K562 (cell line): ENCODE data around the gene NT5DC2. TPM values are rescaled to one million over a fixed set of nuclear protein-coding genes. Genes with fewer than 3 reads are reported as not detected.

Experiments
- BRD4 ChIP-seq: fragments of 200-600 bp; sonication (generic); IDR thresholded peaks from 2 replicates; pipeline ENCODE4 v1.6.1; 2017; ENCODE audit warnings: inconsistent platforms
- BRD9 ChIP-seq: fragments of 450-650 bp; IDR thresholded peaks from 2 replicates; pipeline ENCODE4 v1.6.1; 2018; ENCODE audit warnings: low read depth; ENCODE audit not compliant: partially characterized antibody
- EWSR1 ChIP-seq: fragments of 450-650 bp; IDR thresholded peaks from 2 replicates; pipeline ENCODE4 v1.6.1; 2018; ENCODE audit warnings: borderline replicate concordance, mild to moderate bottlenecking, low read depth, moderate library complexity; ENCODE audit not compliant: partially characterized antibody
- FOSL1 ChIP-seq: fragments of 200-800 bp; sonication (Bioruptor generic); conservative IDR thresholded peaks from 2 replicates; pipeline ENCODE4 v1.6.1; 2016; ENCODE audit warnings: missing genetic modification characterization, missing compliant biosample characterization
- HSF4 ChIP-seq: fragments of 250-450 bp; sonication (Bioruptor Pico); IDR thresholded peaks from 2 replicates; pipeline ENCODE4 v2.1.2; 2022; ENCODE audit warnings: mild to moderate bottlenecking, moderate library complexity, borderline replicate concordance
- KDM4B ChIP-seq, 2 experiments: fragments of 450-650 bp in 1 of 2; sonication (generic) in 1 of 2; IDR thresholded peaks; 2 replicates each; pipeline ENCODE4 v1.6.1; 2016 to 2017; ENCODE audit warnings: borderline replicate concordance in 2 of 2, antibody characterized with exemption in 1 of 2, low read depth in 1 of 2, mild to moderate bottlenecking in 1 of 2
- PCBP2 ChIP-seq: fragments of 200-400 bp; formaldehyde crosslinking; IDR thresholded peaks from 2 replicates; pipeline ENCODE4 v1.6.1; 2018; ENCODE audit warnings: low read length, low read depth, mild to moderate bottlenecking, moderate library complexity; ENCODE audit not compliant: poor library complexity, severe bottlenecking
- polyA plus RNA-seq, 8 experiments: library from polyadenylated mRNA; depleted of rRNA in 4 of 8; stranded (reverse) in 5 of 8; unstranded in 3 of 8; fragments of >200 nt; fragmentation: Nextera tagmentation in 2 of 8; fragmentation: Illumina TruSeq in 1 of 8; extraction: Ambion mirVana in 2 of 8; extraction: Trizol in 1 of 8; gene quantifications; 2 replicates each; pipeline versions ENCODE4 v1.2.1 to v1.2.3, GENCODE V29; 2011 to 2014; ENCODE audit warnings: inconsistent platforms in 1 of 8, missing spikeins in 1 of 8
- total RNA-seq, 7 experiments: library from RNA; depleted of rRNA in 6 of 7; stranded (reverse); fragments of >200 nt in 6 of 7; fragmentation: Illumina TruSeq in 2 of 7; extraction: Trizol in 2 of 7; gene quantifications; 2 replicates each; pipeline versions ENCODE4 v1.2.1 to v1.2.3, GENCODE V29; 2011 to 2021; ENCODE audit warnings: low replicate concordance in 1 of 7
- TF ChIP-seq, protein P1 (sequence below): fragments of 250-450 bp; sonication (Bioruptor Pico); IDR thresholded peaks from 2 replicates; pipeline ENCODE4 v1.9.0; 2021; ENCODE audit warnings: mild to moderate bottlenecking, inconsistent platforms
- TF ChIP-seq, protein P2 (sequence below), 2 experiments: fragments of 450-650 bp in 1 of 2; sonication (generic) in 1 of 2; formaldehyde crosslinking in 1 of 2; IDR thresholded peaks; 2 replicates each; pipeline versions ENCODE4 v1.7.1 to v1.9.0; 2016 to 2022; ENCODE audit warnings: inconsistent platforms in 1 of 2, mild to moderate bottlenecking in 1 of 2, missing genetic modification reagents in 1 of 2
- TF ChIP-seq, protein P3 (sequence below): fragments of 250-450 bp; sonication (Bioruptor Pico); IDR thresholded peaks from 2 replicates; pipeline ENCODE4 v1.4.0; 2020; ENCODE audit warnings: mild to moderate bottlenecking, moderate library complexity

The NT5DC2 gene
- total and polyA plus RNA-seq, 9 of the 15 experiments (the other 6 are each of a cell fraction or from before 2014, with no cell fraction given), result 25.6 to 168 (median 122) TPM

DNA sequence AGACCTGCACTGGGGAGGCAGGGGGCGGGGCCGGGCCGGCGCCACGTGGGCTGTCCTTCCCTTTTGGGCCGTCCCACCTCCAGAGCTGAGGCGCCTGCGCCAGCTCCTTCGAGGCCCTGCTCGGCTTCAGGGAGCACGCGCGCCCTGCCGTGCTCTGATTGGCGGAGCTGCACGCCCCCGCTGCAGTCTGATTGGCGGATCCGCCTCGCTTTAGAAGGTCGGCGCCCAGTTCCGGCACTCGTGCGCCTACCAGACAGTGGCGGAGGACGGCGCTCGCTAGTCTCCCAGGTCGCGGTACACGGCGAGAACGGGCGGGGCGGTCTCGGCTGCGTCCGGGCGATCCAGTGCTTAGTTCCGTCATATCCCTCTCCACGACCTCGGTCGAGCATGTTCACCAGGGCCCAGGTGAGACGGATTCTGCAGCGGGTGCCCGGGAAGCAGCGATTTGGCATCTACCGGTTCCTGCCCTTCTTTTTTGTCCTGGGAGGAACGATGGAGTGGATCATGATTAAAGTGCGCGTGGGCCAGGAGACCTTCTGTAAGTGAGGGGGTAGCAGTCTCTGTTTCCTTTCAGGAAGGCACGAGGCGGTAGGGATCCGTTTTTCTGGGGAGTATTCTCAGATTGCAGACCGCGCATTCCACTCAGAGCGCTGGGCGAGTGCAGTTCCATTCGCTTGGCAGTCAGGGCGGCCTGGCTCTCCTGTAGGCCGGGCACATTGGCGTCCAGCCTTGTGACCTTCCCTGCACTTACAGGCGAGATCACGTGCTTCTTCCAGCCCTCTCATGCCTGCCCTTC is 2.9 kb upstream of the NT5DC2 start, which contains the start of gene UQCC5 (continued):
- TF ChIP-seq EWSR1, result no peak
- TF ChIP-seq KDM4B (IDR thresholded peaks at IDR 0.05; ENCODE audit: borderline replicate concordance in 2 of 2, low read depth in 1 of 2), result no peak
- TF ChIP-seq BRD4, result no peak
- TF ChIP-seq, protein P1, sequence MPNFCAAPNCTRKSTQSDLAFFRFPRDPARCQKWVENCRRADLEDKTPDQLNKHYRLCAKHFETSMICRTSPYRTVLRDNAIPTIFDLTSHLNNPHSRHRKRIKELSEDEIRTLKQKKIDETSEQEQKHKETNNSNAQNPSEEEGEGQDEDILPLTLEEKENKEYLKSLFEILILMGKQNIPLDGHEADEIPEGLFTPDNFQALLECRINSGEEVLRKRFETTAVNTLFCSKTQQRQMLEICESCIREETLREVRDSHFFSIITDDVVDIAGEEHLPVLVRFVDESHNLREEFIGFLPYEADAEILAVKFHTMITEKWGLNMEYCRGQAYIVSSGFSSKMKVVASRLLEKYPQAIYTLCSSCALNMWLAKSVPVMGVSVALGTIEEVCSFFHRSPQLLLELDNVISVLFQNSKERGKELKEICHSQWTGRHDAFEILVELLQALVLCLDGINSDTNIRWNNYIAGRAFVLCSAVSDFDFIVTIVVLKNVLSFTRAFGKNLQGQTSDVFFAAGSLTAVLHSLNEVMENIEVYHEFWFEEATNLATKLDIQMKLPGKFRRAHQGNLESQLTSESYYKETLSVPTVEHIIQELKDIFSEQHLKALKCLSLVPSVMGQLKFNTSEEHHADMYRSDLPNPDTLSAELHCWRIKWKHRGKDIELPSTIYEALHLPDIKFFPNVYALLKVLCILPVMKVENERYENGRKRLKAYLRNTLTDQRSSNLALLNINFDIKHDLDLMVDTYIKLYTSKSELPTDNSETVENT (CRISPR knock-in tag), result peak; percentile 50; the same call in 1 of the 2 replicates
- no peak for TF ChIP-seq PCBP2
- no peak for TF ChIP-seq BRD9
- TF ChIP-seq, protein P2, sequence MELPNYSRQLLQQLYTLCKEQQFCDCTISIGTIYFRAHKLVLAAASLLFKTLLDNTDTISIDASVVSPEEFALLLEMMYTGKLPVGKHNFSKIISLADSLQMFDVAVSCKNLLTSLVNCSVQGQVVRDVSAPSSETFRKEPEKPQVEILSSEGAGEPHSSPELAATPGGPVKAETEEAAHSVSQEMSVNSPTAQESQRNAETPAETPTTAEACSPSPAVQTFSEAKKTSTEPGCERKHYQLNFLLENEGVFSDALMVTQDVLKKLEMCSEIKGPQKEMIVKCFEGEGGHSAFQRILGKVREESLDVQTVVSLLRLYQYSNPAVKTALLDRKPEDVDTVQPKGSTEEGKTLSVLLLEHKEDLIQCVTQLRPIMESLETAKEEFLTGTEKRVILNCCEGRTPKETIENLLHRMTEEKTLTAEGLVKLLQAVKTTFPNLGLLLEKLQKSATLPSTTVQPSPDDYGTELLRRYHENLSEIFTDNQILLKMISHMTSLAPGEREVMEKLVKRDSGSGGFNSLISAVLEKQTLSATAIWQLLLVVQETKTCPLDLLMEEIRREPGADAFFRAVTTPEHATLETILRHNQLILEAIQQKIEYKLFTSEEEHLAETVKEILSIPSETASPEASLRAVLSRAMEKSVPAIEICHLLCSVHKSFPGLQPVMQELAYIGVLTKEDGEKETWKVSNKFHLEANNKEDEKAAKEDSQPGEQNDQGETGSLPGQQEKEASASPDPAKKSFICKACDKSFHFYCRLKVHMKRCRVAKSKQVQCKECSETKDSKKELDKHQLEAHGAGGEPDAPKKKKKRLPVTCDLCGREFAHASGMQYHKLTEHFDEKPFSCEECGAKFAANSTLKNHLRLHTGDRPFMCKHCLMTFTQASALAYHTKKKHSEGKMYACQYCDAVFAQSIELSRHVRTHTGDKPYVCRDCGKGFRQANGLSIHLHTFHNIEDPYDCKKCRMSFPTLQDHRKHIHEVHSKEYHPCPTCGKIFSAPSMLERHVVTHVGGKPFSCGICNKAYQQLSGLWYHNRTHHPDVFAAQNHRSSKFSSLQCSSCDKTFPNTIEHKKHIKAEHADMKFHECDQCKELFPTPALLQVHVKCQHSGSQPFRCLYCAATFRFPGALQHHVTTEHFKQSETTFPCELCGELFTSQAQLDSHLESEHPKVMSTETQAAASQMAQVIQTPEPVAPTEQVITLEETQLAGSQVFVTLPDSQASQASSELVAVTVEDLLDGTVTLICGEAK (IDR thresholded peaks at IDR 0.05), result 0 out of 2 replicates have a peak, but pooled peaks have one; percentile 30
- TF ChIP-seq, protein P2 (CRISPR knock-in tag; IDR thresholded peaks at IDR 0.05), result no peak
- no peak for TF ChIP-seq FOSL1 (tag)
- no peak for TF ChIP-seq HSF4 (CRISPR knock-in tag)
- TF ChIP-seq, protein P3, sequence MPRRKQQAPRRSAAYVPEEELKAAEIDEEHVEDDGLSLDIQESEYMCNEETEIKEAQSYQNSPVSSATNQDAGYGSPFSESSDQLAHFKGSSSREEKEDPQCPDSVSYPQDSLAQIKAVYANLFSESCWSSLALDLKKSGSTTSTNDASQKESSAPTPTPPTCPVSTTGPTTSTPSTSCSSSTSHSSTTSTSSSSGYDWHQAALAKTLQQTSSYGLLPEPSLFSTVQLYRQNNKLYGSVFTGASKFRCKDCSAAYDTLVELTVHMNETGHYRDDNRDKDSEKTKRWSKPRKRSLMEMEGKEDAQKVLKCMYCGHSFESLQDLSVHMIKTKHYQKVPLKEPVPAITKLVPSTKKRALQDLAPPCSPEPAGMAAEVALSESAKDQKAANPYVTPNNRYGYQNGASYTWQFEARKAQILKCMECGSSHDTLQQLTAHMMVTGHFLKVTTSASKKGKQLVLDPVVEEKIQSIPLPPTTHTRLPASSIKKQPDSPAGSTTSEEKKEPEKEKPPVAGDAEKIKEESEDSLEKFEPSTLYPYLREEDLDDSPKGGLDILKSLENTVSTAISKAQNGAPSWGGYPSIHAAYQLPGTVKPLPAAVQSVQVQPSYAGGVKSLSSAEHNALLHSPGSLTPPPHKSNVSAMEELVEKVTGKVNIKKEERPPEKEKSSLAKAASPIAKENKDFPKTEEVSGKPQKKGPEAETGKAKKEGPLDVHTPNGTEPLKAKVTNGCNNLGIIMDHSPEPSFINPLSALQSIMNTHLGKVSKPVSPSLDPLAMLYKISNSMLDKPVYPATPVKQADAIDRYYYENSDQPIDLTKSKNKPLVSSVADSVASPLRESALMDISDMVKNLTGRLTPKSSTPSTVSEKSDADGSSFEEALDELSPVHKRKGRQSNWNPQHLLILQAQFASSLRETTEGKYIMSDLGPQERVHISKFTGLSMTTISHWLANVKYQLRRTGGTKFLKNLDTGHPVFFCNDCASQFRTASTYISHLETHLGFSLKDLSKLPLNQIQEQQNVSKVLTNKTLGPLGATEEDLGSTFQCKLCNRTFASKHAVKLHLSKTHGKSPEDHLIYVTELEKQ, result no peak
